ENCODE data around the gene EFCAB14.

GRCh38 chr1:46708121-46708520 is 10.8 kb downstream of the EFCAB14 start:
- TF ChIP-seq, protein P1, sequence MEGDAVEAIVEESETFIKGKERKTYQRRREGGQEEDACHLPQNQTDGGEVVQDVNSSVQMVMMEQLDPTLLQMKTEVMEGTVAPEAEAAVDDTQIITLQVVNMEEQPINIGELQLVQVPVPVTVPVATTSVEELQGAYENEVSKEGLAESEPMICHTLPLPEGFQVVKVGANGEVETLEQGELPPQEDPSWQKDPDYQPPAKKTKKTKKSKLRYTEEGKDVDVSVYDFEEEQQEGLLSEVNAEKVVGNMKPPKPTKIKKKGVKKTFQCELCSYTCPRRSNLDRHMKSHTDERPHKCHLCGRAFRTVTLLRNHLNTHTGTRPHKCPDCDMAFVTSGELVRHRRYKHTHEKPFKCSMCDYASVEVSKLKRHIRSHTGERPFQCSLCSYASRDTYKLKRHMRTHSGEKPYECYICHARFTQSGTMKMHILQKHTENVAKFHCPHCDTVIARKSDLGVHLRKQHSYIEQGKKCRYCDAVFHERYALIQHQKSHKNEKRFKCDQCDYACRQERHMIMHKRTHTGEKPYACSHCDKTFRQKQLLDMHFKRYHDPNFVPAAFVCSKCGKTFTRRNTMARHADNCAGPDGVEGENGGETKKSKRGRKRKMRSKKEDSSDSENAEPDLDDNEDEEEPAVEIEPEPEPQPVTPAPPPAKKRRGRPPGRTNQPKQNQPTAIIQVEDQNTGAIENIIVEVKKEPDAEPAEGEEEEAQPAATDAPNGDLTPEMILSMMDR (IDR thresholded peaks at IDR 0.05) = no peak
- TF ChIP-seq POLR2AphosphoS5 (IDR thresholded peaks at IDR 0.05; ENCODE audit: low read depth, low read length) = no peak
- TF ChIP-seq, protein P2, sequence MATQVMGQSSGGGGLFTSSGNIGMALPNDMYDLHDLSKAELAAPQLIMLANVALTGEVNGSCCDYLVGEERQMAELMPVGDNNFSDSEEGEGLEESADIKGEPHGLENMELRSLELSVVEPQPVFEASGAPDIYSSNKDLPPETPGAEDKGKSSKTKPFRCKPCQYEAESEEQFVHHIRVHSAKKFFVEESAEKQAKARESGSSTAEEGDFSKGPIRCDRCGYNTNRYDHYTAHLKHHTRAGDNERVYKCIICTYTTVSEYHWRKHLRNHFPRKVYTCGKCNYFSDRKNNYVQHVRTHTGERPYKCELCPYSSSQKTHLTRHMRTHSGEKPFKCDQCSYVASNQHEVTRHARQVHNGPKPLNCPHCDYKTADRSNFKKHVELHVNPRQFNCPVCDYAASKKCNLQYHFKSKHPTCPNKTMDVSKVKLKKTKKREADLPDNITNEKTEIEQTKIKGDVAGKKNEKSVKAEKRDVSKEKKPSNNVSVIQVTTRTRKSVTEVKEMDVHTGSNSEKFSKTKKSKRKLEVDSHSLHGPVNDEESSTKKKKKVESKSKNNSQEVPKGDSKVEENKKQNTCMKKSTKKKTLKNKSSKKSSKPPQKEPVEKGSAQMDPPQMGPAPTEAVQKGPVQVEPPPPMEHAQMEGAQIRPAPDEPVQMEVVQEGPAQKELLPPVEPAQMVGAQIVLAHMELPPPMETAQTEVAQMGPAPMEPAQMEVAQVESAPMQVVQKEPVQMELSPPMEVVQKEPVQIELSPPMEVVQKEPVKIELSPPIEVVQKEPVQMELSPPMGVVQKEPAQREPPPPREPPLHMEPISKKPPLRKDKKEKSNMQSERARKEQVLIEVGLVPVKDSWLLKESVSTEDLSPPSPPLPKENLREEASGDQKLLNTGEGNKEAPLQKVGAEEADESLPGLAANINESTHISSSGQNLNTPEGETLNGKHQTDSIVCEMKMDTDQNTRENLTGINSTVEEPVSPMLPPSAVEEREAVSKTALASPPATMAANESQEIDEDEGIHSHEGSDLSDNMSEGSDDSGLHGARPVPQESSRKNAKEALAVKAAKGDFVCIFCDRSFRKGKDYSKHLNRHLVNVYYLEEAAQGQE (IDR thresholded peaks at IDR 0.05; ENCODE audit: insufficient read depth in 1 of 2, low read depth in 2 of 2, low read length in 1 of 2) = no peak

Measured in Panc1 (cell line).